ENCODE results near the gene GABRA4.

GRCh38 chr4:46933686-46934085, 59.7 kb downstream of the GABRA4 start:
- TF ChIP-seq POLR2A (IDR thresholded peaks at IDR 0.05; ENCODE audit: low read depth, low read length) (no peak), POLR2AphosphoS5 (IDR thresholded peaks at IDR 0.05; ENCODE audit: low read depth, low read length) (no peak), TAF1 (IDR thresholded peaks at IDR 0.05; ENCODE audit: borderline replicate concordance, low read depth, low read length) (no peak)
